HepG2 (cell line): ENCODE measurements around the gene ACP1. TPM values are rescaled to one million over a fixed set of nuclear protein-coding genes. Genes with fewer than 3 reads are reported as not detected.
A peak's percentile ranks its signal among the peaks of the same experiment; 100 is the strongest.

ENCODE experiments used
- ADNP ChIP-seq: sonication (generic); formaldehyde crosslinking; IDR thresholded peaks from 2 replicates; pipeline ENCODE4 v1.4.0; 2020; ENCODE audit warnings: missing genetic modification reagents
- ARNTL ChIP-seq: sonication (generic); formaldehyde crosslinking; IDR thresholded peaks from 2 replicates; pipeline ENCODE4 v1.4.0; 2020; ENCODE audit warnings: mild to moderate bottlenecking, missing genetic modification reagents
- IKZF4 ChIP-seq: sonication (generic); formaldehyde crosslinking; IDR thresholded peaks from 2 replicates; pipeline ENCODE4 v1.5.1; 2020; ENCODE audit warnings: borderline replicate concordance, mild to moderate bottlenecking, low read depth, missing genetic modification reagents; ENCODE audit errors: not compliant biosample characterization
- MEF2D ChIP-seq: sonication (generic); formaldehyde crosslinking; IDR thresholded peaks from 2 replicates; pipeline ENCODE4 v1.5.1; 2020; ENCODE audit warnings: mild to moderate bottlenecking, missing genetic modification reagents
- MEIS1 ChIP-seq: sonication (generic); formaldehyde crosslinking; IDR thresholded peaks from 2 replicates; pipeline ENCODE4 v1.9.0; 2021; ENCODE audit warnings: mild to moderate bottlenecking, missing genetic modification reagents, moderate library complexity, borderline replicate concordance
- MTF1 ChIP-seq: sonication (generic); formaldehyde crosslinking; IDR thresholded peaks from 2 replicates; pipeline ENCODE4 v1.5.0; 2020; ENCODE audit warnings: missing genetic modification reagents
- NFATC3 ChIP-seq: sonication (generic); formaldehyde crosslinking; IDR thresholded peaks from 2 replicates; pipeline ENCODE4 v1.5.1; 2020; ENCODE audit warnings: mild to moderate bottlenecking, missing genetic modification reagents
- SNRNP70 ChIP-seq: fragments of 200-400 bp; formaldehyde crosslinking; IDR thresholded peaks from 2 replicates; pipeline ENCODE4 v1.6.1; 2017; ENCODE audit warnings: mild to moderate bottlenecking, low read depth, low read length, moderate library complexity
- ZNF121 ChIP-seq: sonication (generic); formaldehyde crosslinking; IDR thresholded peaks from 2 replicates; pipeline ENCODE4 v1.5.0; 2020; ENCODE audit warnings: mild to moderate bottlenecking, missing genetic modification reagents
- ZNF337 ChIP-seq: sonication (generic); formaldehyde crosslinking; IDR thresholded peaks from 2 replicates; pipeline ENCODE4 v1.5.1; 2020; ENCODE audit warnings: missing genetic modification reagents, low read depth, mild to moderate bottlenecking, borderline replicate concordance
- ZNF431 ChIP-seq: sonication (generic); formaldehyde crosslinking; IDR thresholded peaks from 2 replicates; pipeline ENCODE4 v1.9.0; 2022; ENCODE audit warnings: missing genetic modification reagents, low read depth, mild to moderate bottlenecking, borderline replicate concordance
- ZNF589 ChIP-seq: sonication (generic); formaldehyde crosslinking; conservative IDR thresholded peaks from 2 replicates; pipeline ENCODE4 v1.8.0; 2022; ENCODE audit warnings: mild to moderate bottlenecking, moderate library complexity, missing genetic modification reagents
- ZNF670 ChIP-seq: sonication (generic); formaldehyde crosslinking; IDR thresholded peaks from 2 replicates; pipeline ENCODE4 v1.8.0; 2022; ENCODE audit warnings: mild to moderate bottlenecking, missing genetic modification reagents, borderline replicate concordance
- ZNF674 ChIP-seq: sonication (generic); formaldehyde crosslinking; IDR thresholded peaks from 2 replicates; pipeline ENCODE4 v1.5.0; 2020; ENCODE audit warnings: low read depth, mild to moderate bottlenecking, missing genetic modification reagents
- ZNF709 ChIP-seq: sonication (generic); formaldehyde crosslinking; IDR thresholded peaks from 2 replicates; pipeline ENCODE4 v1.5.0; 2020; ENCODE audit warnings: mild to moderate bottlenecking, missing genetic modification reagents
- ZNF720 ChIP-seq: sonication (generic); formaldehyde crosslinking; IDR thresholded peaks from 2 replicates; pipeline ENCODE4 v1.4.0; 2020; ENCODE audit warnings: missing genetic modification reagents
- ZNF746 ChIP-seq: sonication (generic); formaldehyde crosslinking; IDR thresholded peaks from 2 replicates; pipeline ENCODE4 v1.8.0; 2022; ENCODE audit warnings: mild to moderate bottlenecking, missing genetic modification reagents
- polyA plus RNA-seq, 8 experiments: library from polyadenylated mRNA; depleted of rRNA in 3 of 8; stranded (reverse) in 7 of 8; unstranded in 1 of 8; fragments of >200 nt; fragmentation: Illumina TruSeq in 4 of 8; extraction: Trizol in 4 of 8; gene quantifications; 2 replicates each; pipeline versions ENCODE4 v1.2.1 to v1.2.3, GENCODE V29; 2011 to 2016; ENCODE audit warnings: low read depth in 4 of 8, missing spikeins in 1 of 8, mixed read lengths in 1 of 8; ENCODE audit not compliant: insufficient read depth in 1 of 8
- total RNA-seq, 5 experiments: library from RNA; depleted of rRNA; stranded (reverse); fragments of >200 nt; fragmentation: Illumina TruSeq; extraction: Trizol; gene quantifications; 2 replicates each; pipeline ENCODE4 v1.2.3, GENCODE V29; 2016; ENCODE audit warnings: low read depth in 1 of 5
- TF ChIP-seq, protein P1 (sequence below): sonication (generic); formaldehyde crosslinking; IDR thresholded peaks from 2 replicates; pipeline ENCODE4 v1.4.0; 2020; ENCODE audit warnings: missing genetic modification reagents, borderline replicate concordance
- TF ChIP-seq, protein P2 (sequence below): sonication (generic); formaldehyde crosslinking; IDR thresholded peaks from 2 replicates; pipeline ENCODE4 v1.5.0; 2020; ENCODE audit warnings: missing genetic modification reagents
- TF ChIP-seq, protein P3 (sequence below), 2 experiments: fragments of 450-650 bp in 1 of 2; sonication (generic) in 1 of 2; formaldehyde crosslinking; IDR thresholded peaks; 2 replicates each; pipeline versions ENCODE4 v1.5.0 to v1.8.0; 2020 to 2022; ENCODE audit warnings: mild to moderate bottlenecking in 1 of 2, missing genetic modification reagents in 1 of 2
- TF ChIP-seq, protein P4 (sequence below): sonication (generic); formaldehyde crosslinking; IDR thresholded peaks from 2 replicates; pipeline ENCODE4 v1.5.1; 2020; ENCODE audit warnings: mild to moderate bottlenecking, moderate library complexity, missing genetic modification reagents
- TF ChIP-seq, protein P5 (sequence below): IDR thresholded peaks from 2 replicates; pipeline ENCODE4 v1.6.1; 2016; ENCODE audit warnings: mild to moderate bottlenecking

ACP1 gene
- total and polyA plus RNA-seq, 2 of the 13 experiments (the other 11 are each of a cell fraction or from before 2014, with no cell fraction given), result 246 to 348 TPM

DNA sequence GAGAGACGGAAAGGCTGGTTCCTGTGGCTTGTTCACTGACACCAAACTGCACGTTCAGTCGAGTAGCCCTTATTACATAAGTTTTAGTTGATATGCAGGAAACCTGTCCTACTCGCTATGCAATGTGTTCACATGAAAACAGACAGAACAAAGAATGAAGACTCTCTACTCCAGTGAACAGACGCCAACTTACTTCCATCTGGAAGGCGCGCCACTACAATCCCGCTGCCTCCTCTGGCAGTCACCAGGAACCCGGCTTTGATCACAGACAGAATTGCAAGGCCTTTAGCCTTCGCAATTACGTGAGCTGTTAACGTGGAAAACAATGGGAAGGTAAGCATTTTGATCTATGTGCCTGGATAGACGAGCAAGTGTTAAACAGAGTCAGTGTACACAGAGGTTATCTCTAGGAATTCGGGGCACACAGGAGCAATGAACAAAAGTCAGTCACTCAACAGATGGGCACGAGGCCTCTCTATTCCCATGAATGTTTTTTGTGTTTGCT, 15.2 kb upstream of the ACP1 start (continued):
- TF ChIP-seq, protein P1, sequence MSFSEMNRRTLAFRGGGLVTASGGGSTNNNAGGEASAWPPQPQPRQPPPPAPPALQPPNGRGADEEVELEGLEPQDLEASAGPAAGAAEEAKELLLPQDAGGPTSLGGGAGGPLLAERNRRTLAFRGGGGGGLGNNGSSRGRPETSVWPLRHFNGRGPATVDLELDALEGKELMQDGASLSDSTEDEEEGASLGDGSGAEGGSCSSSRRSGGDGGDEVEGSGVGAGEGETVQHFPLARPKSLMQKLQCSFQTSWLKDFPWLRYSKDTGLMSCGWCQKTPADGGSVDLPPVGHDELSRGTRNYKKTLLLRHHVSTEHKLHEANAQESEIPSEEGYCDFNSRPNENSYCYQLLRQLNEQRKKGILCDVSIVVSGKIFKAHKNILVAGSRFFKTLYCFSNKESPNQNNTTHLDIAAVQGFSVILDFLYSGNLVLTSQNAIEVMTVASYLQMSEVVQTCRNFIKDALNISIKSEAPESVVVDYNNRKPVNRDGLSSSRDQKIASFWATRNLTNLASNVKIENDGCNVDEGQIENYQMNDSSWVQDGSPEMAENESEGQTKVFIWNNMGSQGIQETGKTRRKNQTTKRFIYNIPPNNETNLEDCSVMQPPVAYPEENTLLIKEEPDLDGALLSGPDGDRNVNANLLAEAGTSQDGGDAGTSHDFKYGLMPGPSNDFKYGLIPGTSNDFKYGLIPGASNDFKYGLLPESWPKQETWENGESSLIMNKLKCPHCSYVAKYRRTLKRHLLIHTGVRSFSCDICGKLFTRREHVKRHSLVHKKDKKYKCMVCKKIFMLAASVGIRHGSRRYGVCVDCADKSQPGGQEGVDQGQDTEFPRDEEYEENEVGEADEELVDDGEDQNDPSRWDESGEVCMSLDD (CRISPR knock-in tag), result peak; percentile 76; the same call in 1 of the 2 replicates
- TF ChIP-seq, protein P2, sequence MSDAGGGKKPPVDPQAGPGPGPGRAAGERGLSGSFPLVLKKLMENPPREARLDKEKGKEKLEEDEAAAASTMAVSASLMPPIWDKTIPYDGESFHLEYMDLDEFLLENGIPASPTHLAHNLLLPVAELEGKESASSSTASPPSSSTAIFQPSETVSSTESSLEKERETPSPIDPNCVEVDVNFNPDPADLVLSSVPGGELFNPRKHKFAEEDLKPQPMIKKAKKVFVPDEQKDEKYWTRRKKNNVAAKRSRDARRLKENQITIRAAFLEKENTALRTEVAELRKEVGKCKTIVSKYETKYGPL (CRISPR knock-in tag), result peak; percentile 48; the same call in 1 of the 2 replicates
- 0 out of 2 replicates have a peak, but pooled peaks have one; percentile 90 for TF ChIP-seq ZNF337 (CRISPR knock-in tag)
- TF ChIP-seq, protein P3, sequence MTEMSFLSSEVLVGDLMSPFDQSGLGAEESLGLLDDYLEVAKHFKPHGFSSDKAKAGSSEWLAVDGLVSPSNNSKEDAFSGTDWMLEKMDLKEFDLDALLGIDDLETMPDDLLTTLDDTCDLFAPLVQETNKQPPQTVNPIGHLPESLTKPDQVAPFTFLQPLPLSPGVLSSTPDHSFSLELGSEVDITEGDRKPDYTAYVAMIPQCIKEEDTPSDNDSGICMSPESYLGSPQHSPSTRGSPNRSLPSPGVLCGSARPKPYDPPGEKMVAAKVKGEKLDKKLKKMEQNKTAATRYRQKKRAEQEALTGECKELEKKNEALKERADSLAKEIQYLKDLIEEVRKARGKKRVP (CRISPR knock-in tag; IDR thresholded peaks at IDR 0.05), result peak in 1 of 2 experiments; percentile 69; a peak in 1 of 4 replicates
- TF ChIP-seq ZNF589 (CRISPR knock-in tag), result 0 out of 2 replicates have a peak, but pooled peaks have one; percentile 67
- no peak for TF ChIP-seq ADNP
- TF ChIP-seq ARNTL, result peak; percentile 92
- TF ChIP-seq ZNF431 (CRISPR knock-in tag), result no peak; the same call in 1 of the 2 replicates
- TF ChIP-seq ZNF720 (CRISPR knock-in tag), result no peak
- TF ChIP-seq ZNF121 (CRISPR knock-in tag), result no peak
- TF ChIP-seq IKZF4 (CRISPR knock-in tag), result no peak
- TF ChIP-seq, protein P4, sequence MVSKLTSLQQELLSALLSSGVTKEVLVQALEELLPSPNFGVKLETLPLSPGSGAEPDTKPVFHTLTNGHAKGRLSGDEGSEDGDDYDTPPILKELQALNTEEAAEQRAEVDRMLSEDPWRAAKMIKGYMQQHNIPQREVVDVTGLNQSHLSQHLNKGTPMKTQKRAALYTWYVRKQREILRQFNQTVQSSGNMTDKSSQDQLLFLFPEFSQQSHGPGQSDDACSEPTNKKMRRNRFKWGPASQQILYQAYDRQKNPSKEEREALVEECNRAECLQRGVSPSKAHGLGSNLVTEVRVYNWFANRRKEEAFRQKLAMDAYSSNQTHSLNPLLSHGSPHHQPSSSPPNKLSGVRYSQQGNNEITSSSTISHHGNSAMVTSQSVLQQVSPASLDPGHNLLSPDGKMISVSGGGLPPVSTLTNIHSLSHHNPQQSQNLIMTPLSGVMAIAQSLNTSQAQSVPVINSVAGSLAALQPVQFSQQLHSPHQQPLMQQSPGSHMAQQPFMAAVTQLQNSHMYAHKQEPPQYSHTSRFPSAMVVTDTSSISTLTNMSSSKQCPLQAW (CRISPR knock-in tag), result peak; percentile 94
- TF ChIP-seq SNRNP70, result no peak
- no peak for TF ChIP-seq MTF1 (CRISPR knock-in tag)
- no peak for TF ChIP-seq NFATC3 (CRISPR knock-in tag)
- no peak for TF ChIP-seq ZNF746
- TF ChIP-seq ZNF670 (CRISPR knock-in tag), result peak; percentile 77; the same call in 1 of the 2 replicates
- TF ChIP-seq MEF2D (CRISPR knock-in tag), result peak; percentile 93
- peak; percentile 82; the same call in 1 of the 2 replicates for TF ChIP-seq ZNF709
- peak; percentile 96 for TF ChIP-seq MEIS1 (CRISPR knock-in tag)
- TF ChIP-seq ZNF674 (CRISPR knock-in tag), result no peak
- TF ChIP-seq, protein P5, sequence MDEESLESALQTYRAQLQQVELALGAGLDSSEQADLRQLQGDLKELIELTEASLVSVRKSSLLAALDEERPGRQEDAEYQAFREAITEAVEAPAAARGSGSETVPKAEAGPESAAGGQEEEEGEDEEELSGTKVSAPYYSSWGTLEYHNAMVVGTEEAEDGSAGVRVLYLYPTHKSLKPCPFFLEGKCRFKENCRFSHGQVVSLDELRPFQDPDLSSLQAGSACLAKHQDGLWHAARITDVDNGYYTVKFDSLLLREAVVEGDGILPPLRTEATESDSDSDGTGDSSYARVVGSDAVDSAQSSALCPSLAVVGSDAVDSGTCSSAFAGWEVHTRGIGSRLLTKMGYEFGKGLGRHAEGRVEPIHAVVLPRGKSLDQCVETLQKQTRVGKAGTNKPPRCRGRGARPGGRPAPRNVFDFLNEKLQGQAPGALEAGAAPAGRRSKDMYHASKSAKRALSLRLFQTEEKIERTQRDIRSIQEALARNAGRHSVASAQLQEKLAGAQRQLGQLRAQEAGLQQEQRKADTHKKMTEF (CRISPR knock-in tag), result peak; percentile 92
